Parathyroid adenoma (tissue), 2 donors: ENCODE data around the gene RAET1G.

Experiments used
- H2AFZ ChIP-seq: fragments of 300-600 bp; sonication (generic); one replicate; pipeline ENCODE4 v1.7.0; 2017; ENCODE audit warnings: antibody characterized with exemption, mild to moderate bottlenecking
- H3K27ac ChIP-seq: fragments of 300-600 bp; sonication (generic); one replicate; pipeline ENCODE4 v1.7.0; 2017
- H3K27me3 ChIP-seq: fragments of 300-600 bp; sonication (generic); one replicate; pipeline ENCODE4 v1.7.0; 2017; ENCODE audit warnings: low read length; ENCODE audit not compliant: control insufficient read depth, insufficient read depth
- H3K36me3 ChIP-seq: fragments of 300-600 bp; sonication (generic); one replicate; pipeline ENCODE4 v1.7.0; 2017; ENCODE audit warnings: low read length; ENCODE audit not compliant: control insufficient read depth, insufficient read depth
- H3K4me1 ChIP-seq: fragments of 300-600 bp; sonication (generic); one replicate; pipeline ENCODE4 v1.7.0; 2017; ENCODE audit warnings: control low read depth
- H3K4me2 ChIP-seq: fragments of 300-600 bp; sonication (generic); one replicate; pipeline ENCODE4 v1.7.0; 2017; ENCODE audit warnings: low read length
- H3K4me3 ChIP-seq: fragments of 300-600 bp; sonication (generic); one replicate; pipeline ENCODE4 v1.7.0; 2017; ENCODE audit warnings: low read depth, low read length
- H3K79me2 ChIP-seq: fragments of 300-600 bp; sonication (generic); one replicate; pipeline ENCODE4 v1.7.0; 2017; ENCODE audit warnings: control low read depth
- H3K9ac ChIP-seq: fragments of 300-600 bp; sonication (generic); one replicate; pipeline ENCODE4 v1.7.0; 2017; ENCODE audit warnings: mild to moderate bottlenecking
- H3K9me3 ChIP-seq: fragments of 300-600 bp; sonication (generic); one replicate; pipeline ENCODE4 v1.7.0; 2017; ENCODE audit warnings: low read length; ENCODE audit not compliant: control insufficient read depth
- TF ChIP-seq, protein P1 (sequence below): fragments of 300-600 bp; sonication (generic); IDR thresholded peaks from one replicate; pipeline ENCODE4 v1.7.0; 2017; ENCODE audit warnings: antibody characterized with exemption, mild to moderate bottlenecking
- donor health status: primary hyperparathyroidism.

The RAET1G gene

GRCh38 chr6:149906405-149906804 is 16.5 kb downstream of the RAET1G start:
- no peak overlapping the region for H3K4me2 ChIP-seq
- H2AFZ ChIP-seq, result no peak overlapping the region
- H3K79me2 ChIP-seq, result peaks cover 5% of the 10 kb centered on the region
- H3K9ac ChIP-seq, result no peak overlapping the region
- H3K36me3 ChIP-seq, result no peaks in the 10 kb centered on the region
- TF ChIP-seq, protein P1, sequence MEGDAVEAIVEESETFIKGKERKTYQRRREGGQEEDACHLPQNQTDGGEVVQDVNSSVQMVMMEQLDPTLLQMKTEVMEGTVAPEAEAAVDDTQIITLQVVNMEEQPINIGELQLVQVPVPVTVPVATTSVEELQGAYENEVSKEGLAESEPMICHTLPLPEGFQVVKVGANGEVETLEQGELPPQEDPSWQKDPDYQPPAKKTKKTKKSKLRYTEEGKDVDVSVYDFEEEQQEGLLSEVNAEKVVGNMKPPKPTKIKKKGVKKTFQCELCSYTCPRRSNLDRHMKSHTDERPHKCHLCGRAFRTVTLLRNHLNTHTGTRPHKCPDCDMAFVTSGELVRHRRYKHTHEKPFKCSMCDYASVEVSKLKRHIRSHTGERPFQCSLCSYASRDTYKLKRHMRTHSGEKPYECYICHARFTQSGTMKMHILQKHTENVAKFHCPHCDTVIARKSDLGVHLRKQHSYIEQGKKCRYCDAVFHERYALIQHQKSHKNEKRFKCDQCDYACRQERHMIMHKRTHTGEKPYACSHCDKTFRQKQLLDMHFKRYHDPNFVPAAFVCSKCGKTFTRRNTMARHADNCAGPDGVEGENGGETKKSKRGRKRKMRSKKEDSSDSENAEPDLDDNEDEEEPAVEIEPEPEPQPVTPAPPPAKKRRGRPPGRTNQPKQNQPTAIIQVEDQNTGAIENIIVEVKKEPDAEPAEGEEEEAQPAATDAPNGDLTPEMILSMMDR, result no peak
- no peaks in the 10 kb centered on the region for H3K27me3 ChIP-seq
- H3K27ac ChIP-seq, result no peak overlapping the region
- H3K9me3 ChIP-seq, result no peaks in the 10 kb centered on the region
- no peak overlapping the region for H3K4me3 ChIP-seq
- no peaks in the 10 kb centered on the region for H3K4me1 ChIP-seq

GRCh38 chr6:149905911-149906371 is 17.0 kb downstream of the RAET1G start:
- Histone ChIP-seq H3K36me3 (no peaks in the 10 kb centered on the region), H3K4me1 (no peaks in the 10 kb centered on the region), H3K9ac (no peak overlapping the region), H3K27ac (no peak overlapping the region), H2AFZ (no peak overlapping the region), H3K4me3 (no peak overlapping the region), H3K27me3 (no peaks in the 10 kb centered on the region), H3K9me3 (no peaks in the 10 kb centered on the region), H3K4me2 (no peak overlapping the region), H3K79me2 (peaks cover 5% of the 10 kb centered on the region)
- TF ChIP-seq, protein P1, result no peak

DNA sequence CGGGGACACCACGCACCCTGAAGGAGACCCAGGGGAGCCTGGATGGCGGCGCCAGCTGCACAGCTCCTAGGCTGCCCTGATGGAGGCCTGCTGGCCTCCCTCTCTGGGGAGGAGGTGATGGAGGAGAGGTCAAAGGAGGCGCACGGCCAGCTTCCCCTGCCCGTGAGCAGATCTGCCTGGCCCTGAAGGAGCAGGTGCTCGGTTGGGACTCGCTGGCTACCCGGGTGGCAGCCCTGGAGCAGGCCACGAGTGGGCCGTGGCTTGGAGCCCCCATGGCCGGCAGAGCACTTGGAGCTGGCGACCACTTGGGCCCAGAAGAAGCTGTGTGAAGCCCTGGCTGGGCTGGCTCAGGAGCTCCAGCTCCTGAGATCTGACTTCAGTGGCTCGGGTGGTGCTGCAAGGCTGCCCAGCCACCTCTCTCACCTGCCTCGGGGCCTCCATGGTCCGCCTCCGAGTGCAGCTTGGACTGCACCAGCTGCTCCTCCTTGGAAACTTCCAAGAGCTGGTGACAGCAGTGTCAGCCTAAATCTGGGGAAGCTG is 17.5 kb downstream of the RAET1G start:
- H3K79me2 ChIP-seq, result peaks cover 5% of the 10 kb centered on the region
- no peaks in the 10 kb centered on the region for H3K27me3 ChIP-seq
- no peaks in the 10 kb centered on the region for H3K4me1 ChIP-seq
- no peak overlapping the region for H3K4me3 ChIP-seq
- no peaks in the 10 kb centered on the region for H3K9me3 ChIP-seq
- H3K36me3 ChIP-seq, result no peaks in the 10 kb centered on the region
- no peak overlapping the region for H3K4me2 ChIP-seq
- TF ChIP-seq, protein P1, result no peak
- no peak overlapping the region for H2AFZ ChIP-seq
- no peak overlapping the region for H3K9ac ChIP-seq
- no peak overlapping the region for H3K27ac ChIP-seq

- Histone ChIP-seq H2AFZ (no peak overlapping the region), H3K9ac (no peak overlapping the region), H3K27ac (no peak overlapping the region), H3K79me2 (peaks cover 5% of the 10 kb centered on the region), H3K4me2 (no peak overlapping the region), H3K9me3 (no peaks in the 10 kb centered on the region), H3K4me1 (no peaks in the 10 kb centered on the region), H3K27me3 (no peaks in the 10 kb centered on the region), H3K4me3 (no peak overlapping the region), H3K36me3 (no peaks in the 10 kb centered on the region)
- TF ChIP-seq, protein P1, result no peak
These were observed 18.1 kb downstream of the RAET1G start for GRCh38 chr6:149904661-149905370.
